Activated T-helper 9 cell treated with anti-CD3 and anti-CD28 coated beads, Interleukin-2, amount 50 U/mL, for 16 hours (primary cell): ENCODE measurements around the gene DMAP1.

Source experiments
- DNase-seq: peaks from one replicate; pipeline ENCODE4 v3.0.0-alpha.2; 2020; ENCODE audit warnings: low read depth

Gene DMAP1

GRCh38 chr1:44229435-44230167 is 16.3 kb downstream of the DMAP1 start:
- DNase-seq = no peak

- DNase-seq = no peak
Measured at GRCh38 chr1:44230796-44231195, 17.5 kb downstream of the DMAP1 start.

- DNase-seq = no peak
Measured at GRCh38 chr1:44233593-44233992, 20.3 kb downstream of the DMAP1 start.

- DNase-seq = no peak
Measured at GRCh38 chr1:44235808-44236207, 22.5 kb downstream of the DMAP1 start.

- no peak for DNase-seq
Measured at GRCh38 chr1:44236490-44237272, 23.4 kb downstream of the DMAP1 start.

- no peak for DNase-seq
Measured at GRCh38 chr1:44237721-44238457, 24.6 kb downstream of the DMAP1 start.

- DNase-seq = no peak
Measured at GRCh38 chr1:44238660-44239059, 25.4 kb downstream of the DMAP1 start.

- no peak for DNase-seq
Measured at GRCh38 chr1:44239331-44239960, 26.2 kb downstream of the DMAP1 start.

- DNase-seq = no peak
Measured at GRCh38 chr1:44239961-44240371, 26.7 kb downstream of the DMAP1 start.

GRCh38 chr1:44240802-44241671 is 27.8 kb downstream of the DMAP1 start:
- no peak for DNase-seq

GRCh38 chr1:44242746-44243145 is 29.5 kb downstream of the DMAP1 start:
- DNase-seq = no peak

- no peak for DNase-seq
Measured at GRCh38 chr1:44243782-44244495, 30.7 kb downstream of the DMAP1 start.

GRCh38 chr1:44244986-44245385 is 31.7 kb downstream of the DMAP1 start:
- DNase-seq = no peak

- no peak for DNase-seq
Measured at GRCh38 chr1:44246806-44247205, 33.5 kb downstream of the DMAP1 start.

GRCh38 chr1:44249543-44249942 is 36.3 kb downstream of the DMAP1 start:
- no peak for DNase-seq

- no peak for DNase-seq
Measured at GRCh38 chr1:44250068-44250781, 37.0 kb downstream of the DMAP1 start.

- DNase-seq = no peak
Measured at GRCh38 chr1:44251486-44251885, 38.2 kb downstream of the DMAP1 start.

- no peak for DNase-seq
Measured at GRCh38 chr1:44251989-44252671, 38.9 kb downstream of the DMAP1 start.

GRCh38 chr1:44254392-44254910 is 41.2 kb downstream of the DMAP1 start:
- no peak for DNase-seq
